ENCODE measurements around the gene VPREB1.
"Not testable (repeated sequence)": the region's sequence is repeated elsewhere in the genome, so short reads cannot be mapped to it uniquely, and the experiment has no call there.

DNA sequence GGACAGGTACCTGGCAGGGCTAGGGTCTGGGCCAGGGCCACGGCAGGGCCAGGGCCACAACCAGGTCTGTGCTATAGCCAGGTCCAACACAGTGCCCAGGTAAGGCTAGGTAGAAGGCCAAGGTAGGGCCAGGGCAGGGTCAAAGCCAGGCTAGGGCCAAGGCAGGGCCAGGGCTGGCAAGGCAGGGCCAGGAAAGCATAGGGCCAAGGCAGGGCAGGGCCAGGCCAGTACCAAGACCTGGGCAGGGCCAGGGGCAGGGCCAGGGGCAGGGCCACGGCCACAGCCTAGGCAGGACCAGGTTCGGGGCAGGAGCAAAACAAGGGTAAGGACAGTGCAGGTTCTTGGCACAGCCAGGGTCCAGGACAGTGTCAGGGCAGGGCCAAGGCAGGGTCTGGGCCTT is 48.1 kb downstream of the VPREB1 start:
- TF ChIP-seq, protein P1, sequence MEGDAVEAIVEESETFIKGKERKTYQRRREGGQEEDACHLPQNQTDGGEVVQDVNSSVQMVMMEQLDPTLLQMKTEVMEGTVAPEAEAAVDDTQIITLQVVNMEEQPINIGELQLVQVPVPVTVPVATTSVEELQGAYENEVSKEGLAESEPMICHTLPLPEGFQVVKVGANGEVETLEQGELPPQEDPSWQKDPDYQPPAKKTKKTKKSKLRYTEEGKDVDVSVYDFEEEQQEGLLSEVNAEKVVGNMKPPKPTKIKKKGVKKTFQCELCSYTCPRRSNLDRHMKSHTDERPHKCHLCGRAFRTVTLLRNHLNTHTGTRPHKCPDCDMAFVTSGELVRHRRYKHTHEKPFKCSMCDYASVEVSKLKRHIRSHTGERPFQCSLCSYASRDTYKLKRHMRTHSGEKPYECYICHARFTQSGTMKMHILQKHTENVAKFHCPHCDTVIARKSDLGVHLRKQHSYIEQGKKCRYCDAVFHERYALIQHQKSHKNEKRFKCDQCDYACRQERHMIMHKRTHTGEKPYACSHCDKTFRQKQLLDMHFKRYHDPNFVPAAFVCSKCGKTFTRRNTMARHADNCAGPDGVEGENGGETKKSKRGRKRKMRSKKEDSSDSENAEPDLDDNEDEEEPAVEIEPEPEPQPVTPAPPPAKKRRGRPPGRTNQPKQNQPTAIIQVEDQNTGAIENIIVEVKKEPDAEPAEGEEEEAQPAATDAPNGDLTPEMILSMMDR (IDR thresholded peaks at IDR 0.05), result not testable (repeated sequence)
- not testable (repeated sequence) for TF ChIP-seq POLR2AphosphoS5, POLR2A (IDR thresholded peaks at IDR 0.05)
